Measurements from ENCODE around the gene SLC29A2. TPM values are rescaled to one million over a fixed set of nuclear protein-coding genes. Genes with fewer than 3 reads are reported as not detected.
A peak's percentile ranks its signal among the peaks of the same experiment; 100 is the strongest.

The SLC29A2 gene, protein sequence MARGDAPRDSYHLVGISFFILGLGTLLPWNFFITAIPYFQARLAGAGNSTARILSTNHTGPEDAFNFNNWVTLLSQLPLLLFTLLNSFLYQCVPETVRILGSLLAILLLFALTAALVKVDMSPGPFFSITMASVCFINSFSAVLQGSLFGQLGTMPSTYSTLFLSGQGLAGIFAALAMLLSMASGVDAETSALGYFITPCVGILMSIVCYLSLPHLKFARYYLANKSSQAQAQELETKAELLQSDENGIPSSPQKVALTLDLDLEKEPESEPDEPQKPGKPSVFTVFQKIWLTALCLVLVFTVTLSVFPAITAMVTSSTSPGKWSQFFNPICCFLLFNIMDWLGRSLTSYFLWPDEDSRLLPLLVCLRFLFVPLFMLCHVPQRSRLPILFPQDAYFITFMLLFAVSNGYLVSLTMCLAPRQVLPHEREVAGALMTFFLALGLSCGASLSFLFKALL
- polyA plus RNA-seq (ENCODE audit: low read depth in 6 of 6), result 1 to 10 TPM; 1.1 to 3.7 (median 2.4) TPM

DNA sequence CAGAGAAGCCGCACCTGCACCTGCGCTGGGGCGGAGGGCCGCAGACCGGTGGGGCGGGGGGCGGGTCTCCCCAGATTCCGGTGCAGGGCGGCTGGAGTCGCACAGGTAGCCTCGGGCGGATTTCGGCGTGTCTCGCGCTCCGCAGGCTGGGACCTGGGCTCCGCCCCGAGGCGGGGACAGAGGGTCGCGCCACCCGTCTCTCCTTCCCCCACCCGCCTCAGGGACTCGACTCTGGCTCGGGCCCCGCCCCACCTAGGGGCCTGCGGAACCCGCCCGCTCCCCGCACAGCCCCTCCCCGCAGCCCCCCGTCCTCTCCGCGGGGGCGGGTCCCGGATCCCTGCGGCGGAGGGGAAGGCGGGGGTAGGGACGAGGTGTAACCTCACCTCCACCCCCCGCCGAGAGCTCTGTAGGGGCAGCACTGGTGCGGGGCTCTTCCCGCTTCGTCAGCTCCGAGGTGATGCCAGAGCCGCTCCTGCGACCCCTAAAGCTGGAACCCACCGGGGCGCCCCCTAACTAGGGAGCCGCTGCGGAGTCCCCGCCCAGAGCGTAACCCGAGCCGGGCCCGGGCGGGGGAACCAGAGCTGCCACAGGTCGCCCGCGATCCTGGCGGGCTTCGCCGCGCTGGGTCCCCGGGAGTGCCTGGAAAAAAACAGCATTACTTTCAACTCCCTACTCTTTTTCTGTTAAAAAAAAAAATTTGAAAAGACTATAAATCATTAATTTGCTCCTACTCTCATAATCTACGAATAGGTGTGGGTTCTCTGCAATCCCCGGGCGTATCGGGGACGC is at the start of gene SLC29A2:
Gene SLC29A2 (minus strand): TSS at position 134 of the 789 bp plus-strand sequence. CDS start 169 bp downstream, outside the sequence.
- peak within 1 kb of the TSS; percentile 82 to 96 (median 92) for H3K4me3 Mint-ChIP-seq

DNA sequence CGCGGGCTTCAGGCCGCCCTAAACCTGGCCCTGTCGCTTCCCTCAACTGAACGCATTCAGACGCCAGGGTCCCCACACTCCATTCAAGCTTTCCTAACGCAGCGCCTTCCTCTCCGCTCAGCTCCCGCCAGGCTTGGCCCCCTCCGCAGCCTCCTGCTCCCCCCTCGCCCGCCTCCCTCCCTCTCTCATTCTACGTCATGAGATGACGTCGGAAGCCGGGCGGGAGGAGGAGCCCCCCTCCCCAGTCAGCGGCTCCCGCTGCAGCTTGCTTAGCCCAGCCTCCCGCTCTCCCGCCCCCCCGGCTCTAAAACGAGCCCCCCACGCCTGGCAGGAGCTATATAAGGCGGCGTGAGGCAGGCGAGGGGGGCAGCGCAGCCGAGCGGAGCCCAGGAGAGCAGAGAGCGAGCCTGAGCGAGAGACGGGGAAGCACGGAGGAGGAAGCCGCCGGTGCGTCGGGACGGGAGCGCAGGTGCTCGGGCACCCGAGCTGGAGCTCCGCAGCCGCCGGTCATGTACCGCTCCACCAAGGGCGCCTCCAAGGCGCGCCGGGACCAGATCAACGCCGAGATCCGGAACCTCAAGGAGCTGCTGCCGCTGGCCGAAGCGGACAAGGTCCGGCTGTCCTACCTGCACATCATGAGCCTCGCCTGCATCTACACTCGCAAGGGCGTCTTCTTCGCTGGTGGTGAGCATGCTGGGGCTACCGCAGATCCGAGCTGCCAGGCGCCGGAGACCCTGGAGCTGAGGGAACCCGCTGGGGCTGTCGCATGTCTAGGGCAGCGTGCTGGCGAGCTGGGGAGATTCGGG is 49.3 kb upstream of the SLC29A2 start, which contains the start of gene NPAS4:
Gene NPAS4 (plus strand): TSS at position 365 of the 806 bp plus-strand sequence. CDS start 145 bp downstream, at position 510.
- no peak for DNase-seq
- Mint-ChIP-seq H3K4me3 (peak within 1 kb of the TSS in 3 of 8 donors; percentile 37 to 41 (median 38)), H3K27me3 (peaks cover 38 to 40% (median 39%) of the 10 kb centered on the region in 3 donors), H3K4me1 (peaks cover 3 to 19% (median 5%) of the 10 kb centered on the region in 3 donors), H3K27ac (peak within 1 kb of the TSS in 4 of 6 donors; percentile 16 to 59 (median 43)), H3K9me3 (peaks cover 0 to 10% (median 2%) of the 10 kb centered on the region in 7 donors), H3K36me3 (peaks cover 0 to 20% of the 10 kb centered on the region in 2 donors)
- no peak for ATAC-seq (ENCODE audit: low read depth in 2 of 2)

More for the DNA sequence above, at the start of gene SLC29A2:
- Mint-ChIP-seq H3K36me3 (no peaks in the 10 kb centered on the region), H3K9me3 (no peaks in the 10 kb centered on the region), H3K27me3 (no peaks in the 10 kb centered on the region), H3K27ac (peak within 1 kb of the TSS; percentile 51 to 97 (median 81)), H3K4me1 (peaks cover 10 to 20% (median 17%) of the 10 kb centered on the region in 3 donors)
- DNase-seq, result peak; percentile 66
- peak; percentile 74 for ATAC-seq (ENCODE audit: low read depth in 2 of 2)

- peaks cover 3 to 19% (median 5%) of the 10 kb centered on the region in 3 donors for H3K4me1 Mint-ChIP-seq
- H3K4me3 Mint-ChIP-seq, result peak overlapping the region in 1 of 8 donors; percentile 65
- no peak for DNase-seq
- H3K9me3 Mint-ChIP-seq, result peaks cover 0 to 10% (median 2%) of the 10 kb centered on the region in 7 donors
- H3K27me3 Mint-ChIP-seq, result peaks cover 49 to 50% (median 50%) of the 10 kb centered on the region in 3 donors
- peak overlapping the region in 1 of 6 donors; percentile 97 for H3K27ac Mint-ChIP-seq
- ATAC-seq (ENCODE audit: low read depth in 2 of 2), result no peak
- H3K36me3 Mint-ChIP-seq, result peaks cover 0 to 20% of the 10 kb centered on the region in 2 donors
Measured at GRCh38 chr11:66419825-66420224, 48.3 kb upstream of the SLC29A2 start.

DNA sequence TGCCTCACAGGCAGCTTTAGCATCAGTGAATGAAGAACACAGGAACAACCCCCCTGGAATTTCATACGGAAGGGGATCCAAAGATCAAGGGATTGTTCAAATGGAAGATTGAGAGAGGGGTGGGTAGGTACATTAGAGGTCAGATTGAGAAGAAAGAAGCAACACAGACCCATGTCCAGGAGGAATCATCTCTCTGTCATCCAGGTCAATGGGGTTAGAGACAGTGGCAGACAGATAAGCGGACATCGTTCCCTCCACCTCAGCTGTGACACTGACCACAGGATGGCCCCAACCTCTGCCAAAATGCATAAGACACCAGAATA is 47.4 kb upstream of the SLC29A2 start:
- no peak for ATAC-seq (ENCODE audit: low read depth in 2 of 2)

DNA sequence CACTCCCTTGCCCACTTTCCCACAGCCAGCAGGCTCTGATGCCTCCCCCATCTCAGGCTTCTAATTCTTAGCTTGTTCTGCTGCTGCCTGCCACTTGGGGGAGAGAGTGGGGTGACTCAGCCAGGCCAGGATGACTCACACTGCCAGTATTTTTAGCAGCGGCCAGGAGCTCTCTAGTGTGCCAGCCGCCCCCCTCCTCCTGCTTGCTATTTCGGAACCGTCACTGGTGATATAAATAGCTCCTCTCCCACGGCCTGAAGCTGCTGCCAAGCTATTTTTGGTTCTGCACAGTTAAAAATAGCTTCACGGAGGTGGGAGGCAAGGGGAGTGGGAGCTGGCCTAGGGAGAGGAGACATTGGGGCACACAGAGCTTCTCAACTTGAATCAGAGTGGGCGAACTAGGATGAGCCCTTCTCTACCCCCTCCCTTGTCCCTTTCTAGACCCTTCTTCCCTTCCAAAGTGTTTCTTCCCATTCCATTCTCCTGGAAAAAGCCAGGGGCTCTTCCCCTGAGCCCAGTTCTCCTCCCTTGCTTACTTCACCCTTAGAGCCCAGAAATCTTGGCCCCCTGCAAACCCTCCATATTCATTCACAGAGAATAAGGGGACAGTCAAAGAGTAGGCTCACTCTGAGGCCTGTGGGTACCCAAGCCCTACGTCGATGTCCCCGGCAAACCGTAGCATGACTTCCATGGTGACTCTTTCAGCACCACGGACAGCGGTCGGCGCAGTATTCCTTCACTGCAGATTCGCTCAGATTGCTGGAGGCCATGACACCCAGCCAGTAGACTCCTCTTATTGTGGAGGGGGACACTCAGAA is 46.8 kb upstream of the SLC29A2 start:
- H3K4me1 Mint-ChIP-seq, result peaks cover 3 to 19% (median 5%) of the 10 kb centered on the region in 3 donors
- H3K9me3 Mint-ChIP-seq, result peaks cover 0 to 10% (median 2%) of the 10 kb centered on the region in 7 donors
- peaks cover 0 to 20% of the 10 kb centered on the region in 2 donors for H3K36me3 Mint-ChIP-seq
- DNase-seq (no peak), ATAC-seq (ENCODE audit: low read depth in 2 of 2) (no peak)
- H3K4me3 Mint-ChIP-seq, result no peak overlapping the region
- peak overlapping the region in 3 of 6 donors; percentile 30 to 94 (median 62) for H3K27ac Mint-ChIP-seq
- peaks cover 60 to 65% (median 64%) of the 10 kb centered on the region in 3 donors for H3K27me3 Mint-ChIP-seq

More for the DNA sequence above, 47.4 kb upstream of the SLC29A2 start:
- Mint-ChIP-seq H3K4me1 (peaks cover 3 to 19% (median 5%) of the 10 kb centered on the region in 3 donors), H3K27me3 (peaks cover 58 to 59% (median 58%) of the 10 kb centered on the region in 3 donors), H3K4me3 (no peak overlapping the region), H3K9me3 (peaks cover 0 to 10% (median 2%) of the 10 kb centered on the region in 7 donors), H3K36me3 (peaks cover 0 to 20% of the 10 kb centered on the region in 2 donors), H3K27ac (peak overlapping the region in 3 of 6 donors; percentile 30 to 94 (median 62))
- DNase-seq, result no peak

DNA sequence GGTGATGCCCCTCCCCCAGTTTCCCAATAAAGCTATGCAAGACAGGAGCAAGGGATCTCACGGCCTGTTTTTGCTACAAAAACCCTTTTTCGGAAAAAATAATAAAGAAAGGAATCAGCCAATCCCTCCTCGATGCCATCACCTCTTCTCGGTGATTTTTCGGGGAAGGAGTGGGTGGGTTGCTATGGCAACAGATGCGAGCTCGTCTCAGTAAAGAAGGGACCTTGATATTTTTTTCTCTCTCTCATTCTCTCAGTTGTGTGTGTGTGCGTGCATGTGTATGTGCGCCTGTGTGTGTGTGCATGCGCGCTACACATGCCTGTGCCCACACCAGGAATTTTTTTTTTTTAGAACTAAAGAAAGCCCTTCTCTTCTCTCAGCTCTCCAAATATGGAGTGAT is 45.4 kb upstream of the SLC29A2 start:
- peaks cover 65 to 77% (median 76%) of the 10 kb centered on the region in 3 donors for H3K27me3 Mint-ChIP-seq
- H3K4me3 Mint-ChIP-seq, result peak overlapping the region in 1 of 8 donors; percentile 52
- DNase-seq, result no peak
- H3K36me3 Mint-ChIP-seq, result peaks cover 0 to 20% of the 10 kb centered on the region in 2 donors
- peaks cover 3 to 16% (median 5%) of the 10 kb centered on the region in 3 donors for H3K4me1 Mint-ChIP-seq
- no peak overlapping the region for H3K27ac Mint-ChIP-seq
- peaks cover 0 to 10% (median 2%) of the 10 kb centered on the region in 7 donors for H3K9me3 Mint-ChIP-seq
- ATAC-seq (ENCODE audit: low read depth in 2 of 2), result no peak

DNA sequence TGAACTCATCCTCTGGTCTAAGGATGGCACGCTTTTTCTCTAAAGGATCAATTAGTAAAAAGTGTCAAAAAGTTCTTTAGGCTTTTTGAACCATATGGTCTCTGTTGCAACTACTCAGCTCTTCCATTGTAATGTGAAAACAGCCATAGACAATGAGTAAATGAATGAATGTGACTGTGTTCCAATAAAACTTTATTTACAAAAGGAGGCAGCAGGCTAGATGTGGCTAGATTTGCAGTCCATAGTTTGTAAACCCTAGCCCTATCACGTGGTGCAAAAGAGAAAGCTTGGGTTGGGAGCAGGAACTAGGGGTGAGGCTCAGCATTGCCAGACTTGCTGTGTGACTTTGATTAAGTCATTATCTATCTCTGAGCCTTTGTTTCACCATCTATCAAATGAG is 43.9 kb upstream of the SLC29A2 start:
- ATAC-seq (ENCODE audit: low read depth in 2 of 2), result no peak

DNA sequence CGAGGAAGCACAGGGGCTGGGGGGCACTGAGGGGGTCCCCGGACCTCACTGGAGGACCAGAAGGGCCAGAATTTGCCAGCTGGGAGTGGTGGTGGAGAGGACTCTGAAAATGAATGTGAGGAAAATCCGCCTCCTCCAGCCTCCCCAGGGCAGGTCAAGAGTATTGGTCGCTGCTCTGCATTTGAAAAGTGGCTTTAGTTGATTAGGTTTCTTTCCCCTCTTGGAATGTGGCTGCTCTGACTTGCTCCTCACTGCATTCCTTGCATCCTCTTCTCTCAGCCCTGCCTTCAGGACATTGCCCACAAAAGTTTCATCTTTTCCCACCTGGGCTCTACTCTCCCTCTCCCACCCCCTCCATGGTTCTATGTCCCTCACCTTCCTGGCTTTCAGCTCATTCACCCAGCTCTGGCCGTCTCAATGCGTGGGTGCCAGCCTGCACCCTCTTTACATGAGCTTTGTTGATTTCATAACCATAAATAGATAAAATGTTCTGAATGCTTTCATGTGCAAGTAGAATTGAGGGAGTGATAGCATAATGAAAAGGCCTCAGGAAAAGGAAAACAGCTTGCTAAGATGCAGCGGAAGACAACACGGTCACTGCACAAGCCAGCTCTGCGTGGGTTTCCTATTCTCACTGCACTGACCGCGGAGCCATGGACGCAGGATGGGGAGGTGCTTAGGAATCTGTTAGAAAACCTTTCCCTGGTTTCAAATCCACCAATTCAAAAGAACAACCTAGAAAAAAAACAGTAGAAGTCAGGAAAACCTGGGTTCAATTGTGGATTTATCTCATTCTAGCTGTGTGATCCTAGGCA is 42.8 kb upstream of the SLC29A2 start:
- Mint-ChIP-seq H3K27ac (no peak overlapping the region), H3K36me3 (peaks cover 0 to 17% of the 10 kb centered on the region in 2 donors), H3K4me1 (peaks cover 2 to 10% (median 2%) of the 10 kb centered on the region in 3 donors), H3K9me3 (peaks cover 0 to 10% (median 1%) of the 10 kb centered on the region in 7 donors), H3K27me3 (peaks cover 67 to 93% (median 90%) of the 10 kb centered on the region in 3 donors), H3K4me3 (peak overlapping the region in 1 of 8 donors; percentile 72)
- no peak for ATAC-seq (ENCODE audit: low read depth in 2 of 2)
- no peak for DNase-seq

More for the DNA sequence above, 43.9 kb upstream of the SLC29A2 start:
- DNase-seq, result no peak
- peaks cover 0 to 20% of the 10 kb centered on the region in 2 donors for H3K36me3 Mint-ChIP-seq
- peaks cover 0 to 10% (median 2%) of the 10 kb centered on the region in 7 donors for H3K9me3 Mint-ChIP-seq
- no peak overlapping the region for H3K4me3 Mint-ChIP-seq
- no peak overlapping the region for H3K27ac Mint-ChIP-seq
- H3K4me1 Mint-ChIP-seq, result peaks cover 3 to 13% (median 5%) of the 10 kb centered on the region in 3 donors
- H3K27me3 Mint-ChIP-seq, result peaks cover 68 to 91% (median 88%) of the 10 kb centered on the region in 3 donors

DNA sequence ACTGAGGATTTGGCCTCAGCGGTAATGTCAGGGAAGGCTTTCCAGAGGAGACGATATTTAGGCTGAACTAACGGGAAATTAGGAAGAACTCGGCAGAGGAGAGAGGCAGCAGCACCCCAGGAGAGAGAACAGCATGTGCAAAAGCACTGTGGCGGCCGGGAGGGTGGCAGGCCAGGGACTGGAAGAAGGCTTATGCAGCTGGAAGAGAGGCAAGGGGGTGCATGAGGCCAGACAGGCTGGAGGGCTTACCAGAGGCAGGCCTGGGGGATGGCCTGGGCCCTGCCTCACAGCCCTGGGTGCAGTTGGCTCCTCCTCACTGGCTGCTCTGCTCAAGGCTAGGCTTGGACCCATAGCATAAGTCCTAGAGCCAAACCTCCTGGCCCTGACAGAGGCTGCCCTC is 41.6 kb upstream of the SLC29A2 start:
- DNase-seq (no peak), ATAC-seq (ENCODE audit: low read depth in 2 of 2) (no peak)
- Mint-ChIP-seq H3K9me3 (peaks cover 0 to 5% (median 0%) of the 10 kb centered on the region in 7 donors), H3K36me3 (peaks cover 0 to 7% of the 10 kb centered on the region in 2 donors), H3K4me3 (no peak overlapping the region), H3K27me3 (peaks cover 63 to 88% (median 79%) of the 10 kb centered on the region in 3 donors), H3K27ac (no peak overlapping the region), H3K4me1 (peaks cover 3 to 6% (median 4%) of the 10 kb centered on the region in 3 donors)

GRCh38 chr11:66412110-66412509 is 40.5 kb upstream of the SLC29A2 start:
- Mint-ChIP-seq H3K27ac (no peak overlapping the region), H3K27me3 (peaks cover 53 to 78% (median 68%) of the 10 kb centered on the region in 3 donors), H3K36me3 (no peaks in the 10 kb centered on the region), H3K4me3 (no peak overlapping the region), H3K4me1 (peaks cover 3 to 6% (median 4%) of the 10 kb centered on the region in 3 donors), H3K9me3 (peaks cover 0 to 2% (median 0%) of the 10 kb centered on the region in 7 donors)
- DNase-seq (no peak), ATAC-seq (ENCODE audit: low read depth in 2 of 2) (no peak)

DNA sequence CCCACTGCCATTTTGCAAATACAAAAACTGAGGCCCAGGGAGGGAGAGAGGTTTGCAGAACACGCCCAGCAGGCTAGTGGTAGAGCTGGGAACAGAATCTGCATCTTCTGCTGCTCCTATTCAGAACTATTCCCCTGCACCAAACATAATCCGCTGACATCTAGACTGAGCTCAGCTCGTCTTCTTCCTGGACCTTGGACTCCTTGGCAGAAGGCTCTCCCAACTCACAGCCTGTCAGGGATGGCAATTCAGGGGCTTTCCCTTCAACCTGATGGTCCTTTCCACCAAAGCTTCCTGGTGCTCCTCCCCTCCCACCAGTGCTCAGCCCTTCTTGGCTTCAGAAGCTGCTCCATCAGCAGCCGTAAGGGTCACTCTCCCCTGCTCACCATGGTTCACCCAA is 39.8 kb upstream of the SLC29A2 start:
- ATAC-seq (ENCODE audit: low read depth in 2 of 2) (no peak), DNase-seq (no peak)
- peaks cover 3 to 6% (median 4%) of the 10 kb centered on the region in 3 donors for H3K4me1 Mint-ChIP-seq
- H3K27me3 Mint-ChIP-seq, result peaks cover 50 to 76% (median 67%) of the 10 kb centered on the region in 3 donors
- no peaks in the 10 kb centered on the region for H3K36me3 Mint-ChIP-seq
- peak overlapping the region in 1 of 8 donors; percentile 66 for H3K4me3 Mint-ChIP-seq
- H3K27ac Mint-ChIP-seq, result peak overlapping the region in 1 of 6 donors; percentile 20
- peaks cover 0 to 2% (median 0%) of the 10 kb centered on the region in 7 donors for H3K9me3 Mint-ChIP-seq

All from naive B cell (primary cell).